NOMO-1 treated with dmso at 0.1 percent for 144 hours (cell line): ENCODE measurements around the gene ISY1.
"Not testable (repeated sequence)": the region's sequence is repeated elsewhere in the genome, so short reads cannot be mapped to it uniquely, and the experiment has no call there.

Source experiments
- DNase-seq: peaks from one replicate; lab custom pipeline; 2025; ENCODE audit not compliant: unreplicated experiment; lab: John Stamatoyannopoulos, UW

Gene ISY1

GRCh38 chr3:129088312-129088711, 72.6 kb downstream of the ISY1 start:
- DNase-seq, result not testable (repeated sequence)

GRCh38 chr3:129087904-129088303, 73.0 kb downstream of the ISY1 start:
- peak; percentile 43 for DNase-seq

- DNase-seq, result no peak
Observed at GRCh38 chr3:129087138-129087702, 73.6 kb downstream of the ISY1 start.

GRCh38 chr3:129085818-129086217, 75.0 kb downstream of the ISY1 start:
- DNase-seq, result no peak

GRCh38 chr3:129085165-129085715, 75.6 kb downstream of the ISY1 start:
- DNase-seq, result no peak

GRCh38 chr3:129084501-129084900, 76.4 kb downstream of the ISY1 start:
- no peak for DNase-seq

GRCh38 chr3:129082026-129082425, 78.8 kb downstream of the ISY1 start:
- DNase-seq, result no peak

GRCh38 chr3:129081503-129081902, 79.4 kb downstream of the ISY1 start:
- DNase-seq, result no peak

- no peak for DNase-seq
Observed at GRCh38 chr3:129078510-129078909, 82.4 kb downstream of the ISY1 start.
